OCI-M2 (cell line): ENCODE data around the gene NAXD.
"Not testable (repeated sequence)": the region's sequence is repeated elsewhere in the genome, so short reads cannot be mapped to it uniquely, and the experiment has no call there.

Experiments
- DNase-seq: peaks from one replicate; lab custom pipeline; 2025; ENCODE audit not compliant: unreplicated experiment; lab: John Stamatoyannopoulos, UW

Gene NAXD

GRCh38 chr13:110615322-110616102 lies at the start of gene NAXD:
Gene NAXD, plus strand, starts transcription at chr13:110615545. Its CDS starts 57 bp downstream, at chr13:110615602.
- peak; percentile 69 for DNase-seq

GRCh38 chr13:110566171-110566570 lies 49.2 kb upstream of the NAXD start:
- DNase-seq, result no peak

GRCh38 chr13:110568612-110569011 lies 46.7 kb upstream of the NAXD start:
- no peak for DNase-seq

GRCh38 chr13:110569962-110570361 lies 45.4 kb upstream of the NAXD start:
- not testable (repeated sequence) for DNase-seq

- DNase-seq, result no peak
These were observed 44.5 kb upstream of the NAXD start for GRCh38 chr13:110570886-110571285.

GRCh38 chr13:110571896-110572777 lies 43.2 kb upstream of the NAXD start:
- no peak for DNase-seq

- no peak for DNase-seq
These were observed 42.6 kb upstream of the NAXD start for GRCh38 chr13:110572778-110573118.

- DNase-seq, result no peak
These were observed 41.2 kb upstream of the NAXD start for GRCh38 chr13:110574161-110574560.

GRCh38 chr13:110575322-110576069 lies 39.8 kb upstream of the NAXD start:
- DNase-seq, result no peak

- DNase-seq, result no peak
These were observed 39.3 kb upstream of the NAXD start for GRCh38 chr13:110576070-110576394.

- no peak for DNase-seq
These were observed 38.4 kb upstream of the NAXD start for GRCh38 chr13:110576736-110577476.

GRCh38 chr13:110578363-110578762 lies 37.0 kb upstream of the NAXD start:
- DNase-seq, result no peak

- no peak for DNase-seq
These were observed 34.5 kb upstream of the NAXD start for GRCh38 chr13:110580800-110581199.

- no peak for DNase-seq
These were observed 33.7 kb upstream of the NAXD start for GRCh38 chr13:110581506-110582185.

- no peak for DNase-seq
These were observed 32.9 kb upstream of the NAXD start for GRCh38 chr13:110582421-110582954.

- no peak for DNase-seq
These were observed 32.0 kb upstream of the NAXD start for GRCh38 chr13:110583178-110583865.

- DNase-seq, result no peak
These were observed 25.5 kb upstream of the NAXD start for GRCh38 chr13:110589793-110590390.

- DNase-seq, result no peak
These were observed 24.8 kb upstream of the NAXD start for GRCh38 chr13:110590577-110590976.

- DNase-seq, result no peak
These were observed 22.7 kb upstream of the NAXD start for GRCh38 chr13:110592665-110593064.
